GM15510 (cell line): ENCODE data around the gene EIF3D.

Experiments used
- POLR2A ChIP-seq: IDR thresholded peaks from 3 replicates; pipeline ENCODE4 v1.6.1; 2011; ENCODE audit warnings: borderline replicate concordance; ENCODE audit not compliant: insufficient read length; ENCODE audit errors: extremely low read depth

Gene EIF3D

DNA sequence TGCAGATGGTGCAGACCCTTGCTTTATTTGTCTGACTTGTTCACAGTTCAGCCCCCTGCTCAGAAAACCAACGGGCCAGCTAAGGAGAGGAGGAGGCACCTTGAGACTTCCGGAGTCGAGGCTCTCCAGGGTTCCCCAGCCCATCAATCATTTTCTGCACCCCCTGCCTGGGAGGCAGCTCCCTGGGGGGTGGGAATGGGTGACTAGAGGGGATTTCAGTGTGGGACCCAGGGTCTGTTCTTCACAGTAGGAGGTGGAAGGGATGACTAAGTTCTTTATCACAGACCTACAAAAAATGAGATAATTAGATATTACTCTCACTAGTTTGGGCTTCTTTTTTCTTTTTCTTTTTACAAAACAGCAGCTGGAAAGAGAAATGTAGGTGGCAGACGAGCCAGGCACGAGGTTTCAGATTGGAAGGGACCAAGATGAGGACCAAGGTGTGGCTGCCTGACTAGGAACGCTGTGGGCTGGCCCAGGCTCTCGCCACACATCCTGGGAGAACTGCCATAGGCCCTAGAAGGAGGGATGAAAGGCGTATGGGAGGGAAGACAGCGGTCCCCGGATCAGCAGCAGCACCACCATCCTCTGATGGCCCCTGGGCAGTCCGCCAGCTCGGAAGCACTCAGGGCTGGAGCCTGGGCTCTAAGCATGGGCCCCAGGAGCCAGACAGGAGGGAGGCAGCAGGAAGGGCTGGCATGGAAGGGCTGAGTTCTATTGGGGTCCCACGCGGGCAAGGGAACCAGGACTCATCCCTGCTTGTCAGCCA lies 61.7 kb downstream of the EIF3D start:
- no peak for TF ChIP-seq POLR2A

- TF ChIP-seq POLR2A, result no peak
These were observed 62.7 kb downstream of the EIF3D start for GRCh38 chr22:36466258-36466657.

- no peak for TF ChIP-seq POLR2A
These were observed 63.5 kb downstream of the EIF3D start for GRCh38 chr22:36465232-36466021.

GRCh38 chr22:36464715-36465231 lies 64.2 kb downstream of the EIF3D start:
- no peak for TF ChIP-seq POLR2A

DNA sequence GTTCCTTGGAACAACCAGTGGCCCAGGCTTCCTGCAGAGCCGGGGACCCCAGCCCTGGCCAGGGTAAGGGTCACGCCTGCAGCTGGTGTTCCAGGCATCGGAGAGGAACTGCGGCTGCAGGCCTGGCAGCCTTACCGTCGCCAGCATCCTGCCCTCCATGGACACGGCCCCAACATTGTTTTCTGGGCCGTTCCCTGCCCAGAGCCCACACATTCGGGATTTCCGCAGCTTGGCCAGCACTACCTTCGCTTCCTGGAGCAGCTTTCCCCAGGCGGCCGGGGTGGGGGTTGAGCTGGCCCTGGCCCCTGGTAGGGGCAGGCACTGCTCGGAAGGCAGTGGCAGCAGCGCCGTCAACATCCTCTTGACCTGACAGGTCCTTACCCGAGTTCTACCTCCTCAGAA lies 65.2 kb downstream of the EIF3D start:
- TF ChIP-seq POLR2A, result no peak

DNA sequence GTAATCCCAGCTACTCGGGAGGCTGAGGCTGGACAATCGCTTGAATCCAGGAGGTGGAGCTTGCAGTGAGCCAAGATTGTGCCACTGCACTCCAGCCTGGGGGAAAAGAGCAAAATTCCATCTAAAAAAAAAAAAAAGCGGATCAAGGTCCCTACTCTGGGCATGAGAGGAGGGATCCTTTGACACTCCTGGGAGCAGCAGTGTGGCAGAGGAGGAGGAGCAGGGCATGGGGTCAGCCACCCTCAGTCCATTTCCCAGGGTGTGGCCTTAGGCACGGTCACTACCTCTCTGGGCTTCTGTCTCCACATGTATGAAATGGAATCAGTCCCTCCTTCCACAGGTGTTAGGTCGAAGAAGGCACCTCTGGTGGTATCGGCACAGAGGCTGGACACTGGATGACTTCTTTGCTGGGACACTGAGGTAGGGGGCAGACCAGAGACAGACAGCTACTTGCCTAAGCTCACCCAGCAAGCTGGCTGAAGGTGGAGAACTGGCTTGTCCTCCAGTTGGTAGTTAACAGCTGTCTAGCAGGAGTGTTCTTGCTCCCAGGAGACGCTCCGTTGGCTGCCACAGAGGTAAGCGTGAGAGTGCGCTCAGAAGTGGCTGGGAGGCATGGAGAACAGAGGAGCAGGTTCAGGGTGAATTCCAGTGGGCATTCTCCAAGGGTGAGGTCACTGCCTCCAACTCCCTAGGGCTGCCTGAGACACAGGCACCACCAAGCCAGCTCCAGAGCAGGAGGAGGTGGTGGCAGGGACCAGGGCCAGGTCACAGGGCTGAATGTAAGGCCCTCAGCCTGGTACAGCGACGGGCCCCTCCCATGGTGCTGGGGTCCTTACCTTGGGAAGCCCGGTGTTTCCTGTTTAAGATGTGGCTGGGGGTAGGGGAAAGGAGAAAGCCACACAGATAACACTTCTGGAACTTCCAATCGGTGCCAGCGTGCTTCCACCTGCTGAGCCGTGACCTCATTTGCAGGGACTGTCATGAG lies 67.0 kb downstream of the EIF3D start:
- TF ChIP-seq POLR2A, result no peak
